SK-N-SH (cell line): ENCODE results near the gene BRAT1. TPM values are rescaled to one million over a fixed set of nuclear protein-coding genes. Genes with fewer than 3 reads are reported as not detected.

Experiments used
- CTCF ChIA-PET: fragments of 300-600, 350-600 bp; formaldehyde crosslinking; extraction: SDS; loops from one replicate; lab custom pipeline; 2021; lab: Yijun Ruan, JAX
- POLR2A ChIA-PET: fragments of 350-600 bp; sonication (Branson Sonifier 250); formaldehyde crosslinking; extraction: SDS; loops from one replicate; lab custom pipeline; 2020; ENCODE audit warnings: antibody characterized with exemption, inconsistent platforms; lab: Yijun Ruan, JAX
- DNase-seq: peaks from one replicate; pipeline ENCODE4 v3.0.0; 2012
- H2AFZ ChIP-seq: fragments of 200-600 bp; sonication (generic); 2 replicates; pipeline ENCODE4 v1.8.1; 2016; ENCODE audit warnings: antibody characterized with exemption, mild to moderate bottlenecking, low read depth
- H3F3A ChIP-seq: fragments of 200-600 bp; sonication (generic); replicated peaks from 2 replicates; pipeline ENCODE3; 2016; ENCODE audit warnings: antibody characterized with exemption, mild to moderate bottlenecking; ENCODE audit not compliant: insufficient read depth
- H3K27ac ChIP-seq, 2 experiments: fragments of 200-500 bp in 1 of 2; fragments of 200-600 bp in 1 of 2; sonication (Bioruptor generic) in 1 of 2; sonication (generic), shearing (Covaris generic) in 1 of 2; 2 replicates each; pipeline versions ENCODE4 v1.5.1 to v1.6.1; 2014 to 2016; ENCODE audit warnings: low read depth in 2 of 2, inconsistent platforms in 1 of 2, low read length in 1 of 2, mild to moderate bottlenecking in 1 of 2, mixed read lengths in 1 of 2
- H3K27me3 ChIP-seq: fragments of 200-600 bp; sonication (generic), shearing (Covaris generic); 2 replicates; pipeline ENCODE4 v1.6.1; 2016; ENCODE audit warnings: mixed run types; ENCODE audit not compliant: insufficient read depth
- H3K36me3 ChIP-seq, 2 experiments: fragments of 200-500 bp in 1 of 2; fragments of 200-600 bp in 1 of 2; sonication (Bioruptor generic) in 1 of 2; sonication (generic) in 1 of 2; replicated peaks in 1 of 2; 2 replicates each; pipeline versions ENCODE3 to v1.5.1; 2014 to 2016; ENCODE audit warnings: low read length in 1 of 2, mild to moderate bottlenecking in 1 of 2; ENCODE audit not compliant: insufficient read depth in 2 of 2, control insufficient read depth in 1 of 2
- H3K4me1 ChIP-seq, 2 experiments: fragments of 200-500 bp in 1 of 2; fragments of 200-600 bp in 1 of 2; sonication (Bioruptor generic) in 1 of 2; sonication (generic), shearing (Covaris generic) in 1 of 2; 2 replicates each; pipeline versions ENCODE4 v1.5.1 to v1.6.1; 2014 to 2016; ENCODE audit warnings: low read depth in 1 of 2, low read length in 1 of 2, mixed run types in 1 of 2; ENCODE audit not compliant: insufficient read depth in 2 of 2, control insufficient read depth in 1 of 2
- H3K4me2 ChIP-seq: fragments of 200-600 bp; sonication (generic), shearing (Covaris generic); 2 replicates; pipeline ENCODE4 v1.6.1; 2017; ENCODE audit warnings: mixed run types
- H3K4me3 ChIP-seq, 2 experiments: fragments of 200-500 bp in 1 of 2; fragments of 200-600 bp in 1 of 2; sonication (Bioruptor generic) in 1 of 2; sonication (generic), shearing (Covaris generic) in 1 of 2; 2 replicates each; pipeline versions ENCODE4 v1.5.1 to v1.8.1; 2014 to 2016; ENCODE audit warnings: low read depth in 2 of 2, inconsistent platforms in 1 of 2, low read length in 1 of 2, mild to moderate bottlenecking in 1 of 2, mixed read lengths in 1 of 2, moderate library complexity in 1 of 2
- H3K79me2 ChIP-seq: fragments of 200-600 bp; sonication (generic); 2 replicates; pipeline ENCODE4 v1.8.1; 2017; ENCODE audit warnings: mild to moderate bottlenecking; ENCODE audit not compliant: insufficient read depth
- H3K9ac ChIP-seq: fragments of 200-600 bp; sonication (generic); 2 replicates; pipeline ENCODE4 v1.6.1; 2017; ENCODE audit warnings: mixed run types
- H3K9me2 ChIP-seq: fragments of 200-600 bp; sonication (generic); 2 replicates; pipeline ENCODE4 v1.6.1; 2017; ENCODE audit warnings: mixed run types
- H3K9me3 ChIP-seq: fragments of 200-600 bp; sonication (generic); 2 replicates; pipeline ENCODE4 v1.6.1; 2017; ENCODE audit warnings: mixed run types, mild to moderate bottlenecking, moderate library complexity
- H4K20me1 ChIP-seq: fragments of 200-600 bp; sonication (generic); 2 replicates; pipeline ENCODE4 v1.6.1; 2017; ENCODE audit warnings: mild to moderate bottlenecking, mixed run types; ENCODE audit not compliant: insufficient read depth
- ELF1 ChIP-seq: IDR thresholded peaks from 2 replicates; pipeline ENCODE4 v1.4.0; 2012
- NFIC ChIP-seq: IDR thresholded peaks from 2 replicates; pipeline ENCODE4 v1.4.0; 2012; ENCODE audit warnings: borderline replicate concordance
- NRF1 ChIP-seq: IDR thresholded peaks from 2 replicates; pipeline ENCODE4 v1.6.1; 2012; ENCODE audit warnings: low read depth, mild to moderate bottlenecking, low read length
- RAD21 ChIP-seq: IDR thresholded peaks from 2 replicates; pipeline ENCODE4 v1.6.1; 2012; ENCODE audit warnings: mild to moderate bottlenecking, low read length
- RCOR1 ChIP-seq: fragments of 150-350 bp; IDR thresholded peaks from 2 replicates; pipeline ENCODE4 v1.6.1; 2017; ENCODE audit warnings: antibody characterized with exemption, low read length
- SMC3 ChIP-seq: IDR thresholded peaks from 2 replicates; pipeline ENCODE4 v1.6.1; 2012; ENCODE audit warnings: low read depth, low read length, improper control_type of control experiment
- TEAD4 ChIP-seq: IDR thresholded peaks from 2 replicates; pipeline ENCODE4 v1.4.0; 2012; ENCODE audit warnings: mild to moderate bottlenecking, borderline replicate concordance; ENCODE audit not compliant: insufficient read depth
- WGBS: methylation state at CpG from one replicate; pipeline ENCODE4 v1.1.6; 2017; ENCODE audit warnings: low lambda C conversion rate; 5-methylcytosine and 5-hydroxymethylcytosine counted together
- polyA plus RNA-seq, 3 experiments: library from polyadenylated mRNA; depleted of rRNA; stranded (reverse); fragments of >200 nt; gene quantifications; 2 replicates each; pipeline ENCODE4 v1.2.3, GENCODE V29; 2012
- TF ChIP-seq, protein P1 (sequence below): fragments of 200-600 bp; sonication (generic); IDR thresholded peaks from 2 replicates; pipeline ENCODE4 v1.6.1; 2017; ENCODE audit warnings: antibody characterized with exemption, mild to moderate bottlenecking, moderate library complexity

The BRAT1 gene
- polyA plus RNA-seq, 1 of the 3 experiments (the other 2 are of a cell fraction), result 36.2 TPM

DNA sequence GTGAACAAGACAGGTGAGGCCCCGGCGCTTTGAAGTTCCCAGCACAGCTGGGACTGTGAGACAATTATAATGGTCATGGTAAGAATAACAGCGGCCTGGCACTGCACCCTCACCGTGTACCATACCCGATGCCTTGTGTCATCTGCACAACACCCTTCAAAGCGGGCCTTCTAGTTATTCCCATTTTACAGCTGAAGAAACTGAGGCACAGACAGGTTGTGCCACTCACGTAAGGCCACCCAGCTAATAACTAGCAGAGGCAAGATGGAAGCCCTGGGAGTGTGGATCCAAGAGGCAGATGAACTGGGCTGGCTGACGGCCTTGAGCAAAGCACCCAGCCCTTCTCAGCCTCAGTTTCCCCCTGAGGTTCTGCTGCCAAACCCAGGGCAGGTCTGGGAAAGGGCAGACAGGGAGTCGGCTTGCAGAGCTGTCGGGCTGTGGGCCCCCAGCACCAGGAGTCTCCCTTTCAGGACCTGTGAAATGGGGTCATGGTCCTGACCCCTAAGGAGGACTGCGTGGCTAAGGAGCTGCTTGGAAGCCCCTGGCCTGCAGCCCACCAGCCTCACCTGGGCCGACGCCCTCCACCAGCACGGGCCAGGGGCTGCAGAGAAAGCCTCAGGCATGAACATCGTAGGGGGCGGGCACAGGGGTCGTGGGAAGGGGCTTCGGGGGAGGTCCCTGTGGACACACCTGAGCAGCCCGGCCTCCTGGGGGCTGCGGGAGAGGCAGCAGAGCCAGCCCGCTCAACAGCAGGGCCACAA lies 51.0 kb downstream of the BRAT1 start (continued):
- TF ChIP-seq SMC3 (no peak), RAD21 (no peak), NRF1 (no peak)
- TF ChIP-seq, protein P1, sequence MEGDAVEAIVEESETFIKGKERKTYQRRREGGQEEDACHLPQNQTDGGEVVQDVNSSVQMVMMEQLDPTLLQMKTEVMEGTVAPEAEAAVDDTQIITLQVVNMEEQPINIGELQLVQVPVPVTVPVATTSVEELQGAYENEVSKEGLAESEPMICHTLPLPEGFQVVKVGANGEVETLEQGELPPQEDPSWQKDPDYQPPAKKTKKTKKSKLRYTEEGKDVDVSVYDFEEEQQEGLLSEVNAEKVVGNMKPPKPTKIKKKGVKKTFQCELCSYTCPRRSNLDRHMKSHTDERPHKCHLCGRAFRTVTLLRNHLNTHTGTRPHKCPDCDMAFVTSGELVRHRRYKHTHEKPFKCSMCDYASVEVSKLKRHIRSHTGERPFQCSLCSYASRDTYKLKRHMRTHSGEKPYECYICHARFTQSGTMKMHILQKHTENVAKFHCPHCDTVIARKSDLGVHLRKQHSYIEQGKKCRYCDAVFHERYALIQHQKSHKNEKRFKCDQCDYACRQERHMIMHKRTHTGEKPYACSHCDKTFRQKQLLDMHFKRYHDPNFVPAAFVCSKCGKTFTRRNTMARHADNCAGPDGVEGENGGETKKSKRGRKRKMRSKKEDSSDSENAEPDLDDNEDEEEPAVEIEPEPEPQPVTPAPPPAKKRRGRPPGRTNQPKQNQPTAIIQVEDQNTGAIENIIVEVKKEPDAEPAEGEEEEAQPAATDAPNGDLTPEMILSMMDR, result no peak
- TF ChIP-seq, all 33 proteins: peak for 0

DNA sequence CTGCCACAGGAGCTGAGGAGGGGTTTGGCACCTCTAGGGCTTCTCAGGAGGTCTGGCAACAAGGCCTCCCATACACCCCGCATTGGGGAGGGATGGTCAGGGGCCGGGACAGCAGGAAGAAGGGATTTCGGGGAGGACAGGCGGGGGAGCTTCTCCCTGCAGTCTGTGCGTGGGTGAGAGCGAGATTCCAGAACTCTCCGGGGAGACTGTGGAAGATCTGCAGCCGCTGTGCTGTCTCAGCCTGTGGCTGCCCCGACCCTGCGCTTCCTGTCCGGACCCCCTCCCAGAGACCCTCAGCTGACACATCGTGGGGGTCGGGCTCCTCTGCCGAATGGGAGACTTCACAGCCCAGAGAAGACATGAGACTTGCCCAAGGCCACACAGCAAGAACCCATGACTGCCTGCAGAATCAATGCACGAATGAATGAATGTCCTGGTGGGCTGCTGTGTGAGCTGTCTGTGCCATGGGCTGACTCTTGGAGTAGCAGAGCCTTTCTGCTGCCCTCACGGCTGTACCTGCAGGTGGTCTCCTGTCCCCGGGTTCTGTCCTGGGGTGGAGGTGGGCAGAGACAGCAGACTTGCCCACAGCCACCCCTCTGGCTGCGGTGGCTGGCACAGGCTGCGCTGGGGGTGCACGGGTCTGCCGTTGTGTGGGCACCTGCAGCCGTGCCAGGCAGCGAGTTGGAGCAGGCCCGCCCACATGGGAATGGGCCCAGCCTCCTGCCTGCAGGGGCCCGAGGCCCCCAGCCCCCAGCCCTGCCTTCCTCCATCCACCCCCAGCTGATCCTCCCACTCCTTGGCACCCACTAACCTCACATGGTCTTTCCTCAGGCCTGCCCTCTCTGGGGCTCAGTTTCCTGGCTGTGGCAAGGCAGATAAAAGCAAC lies 52.0 kb downstream of the BRAT1 start:
- Histone ChIP-seq H3K4me1 (peaks cover under 1 to 5% of the 10 kb centered on the region in 2 experiments; a peak in 2 of 4 replicates), H3K4me3 (no peak overlapping the region), H3K4me2 (no peak overlapping the region), H3K79me2 (no peaks in the 10 kb centered on the region), H3K36me3 (no peaks in the 10 kb centered on the region), H3K9ac (no peak overlapping the region), H3K9me2 (no peaks in the 10 kb centered on the region), H3K27me3 (no peaks in the 10 kb centered on the region), H4K20me1 (no peaks in the 10 kb centered on the region), H3F3A (no peaks in the 10 kb centered on the region), H3K9me3 (no peaks in the 10 kb centered on the region), H3K27ac (no peak overlapping the region), H2AFZ (no peak overlapping the region)
- TF ChIP-seq ELF1, result no peak
- ChIA-PET CTCF (interaction anchor here (1.0 to 3.1 kb wide), 3 partner anchors 8 to 35 kb away, joined by 3 to 10 read pairs (median 3); no protein-coding TSS in a partner anchor), POLR2A (no interaction called here)
- 80% methylated on average over 11 of the region's 25 CpGs for WGBS
- DNase-seq, result no peak

GRCh38 chr7:2502647-2502966 lies 52.7 kb downstream of the BRAT1 start:
- POLR2A ChIA-PET, result no interaction called here
- H3K4me1 ChIP-seq, result peaks cover 0 to 2% of the 10 kb centered on the region in 2 experiments; a peak in 1 of 4 replicates
- H4K20me1 ChIP-seq, result no peaks in the 10 kb centered on the region
- no peaks in the 10 kb centered on the region for H3K79me2 ChIP-seq
- 73% methylated on average over 12 of the region's 13 CpGs for WGBS
- no peaks in the 10 kb centered on the region for H3K9me2 ChIP-seq
- DNase-seq, result no peak
- H3F3A ChIP-seq, result no peaks in the 10 kb centered on the region
- no peaks in the 10 kb centered on the region for H3K27me3 ChIP-seq
- H3K4me2 ChIP-seq, result no peak overlapping the region
- H3K9me3 ChIP-seq, result no peaks in the 10 kb centered on the region
- CTCF ChIA-PET, result interaction anchor here (1.0 to 3.1 kb wide), 3 partner anchors 9 to 34 kb away, joined by 3 to 10 read pairs (median 3); no protein-coding TSS in a partner anchor
- H2AFZ ChIP-seq, result no peak overlapping the region
- no peak overlapping the region for H3K4me3 ChIP-seq
- H3K27ac ChIP-seq, result no peak overlapping the region
- no peak overlapping the region for H3K9ac ChIP-seq
- TF ChIP-seq SMC3 (no peak), NRF1 (no peak), TEAD4 (no peak), RCOR1 (no peak), NFIC (no peak)
- TF ChIP-seq, all 33 proteins: peak for 0
- H3K36me3 ChIP-seq, result no peaks in the 10 kb centered on the region
